Measurements from ENCODE around the gene KCNH4.

KCNH4 gene

DNA sequence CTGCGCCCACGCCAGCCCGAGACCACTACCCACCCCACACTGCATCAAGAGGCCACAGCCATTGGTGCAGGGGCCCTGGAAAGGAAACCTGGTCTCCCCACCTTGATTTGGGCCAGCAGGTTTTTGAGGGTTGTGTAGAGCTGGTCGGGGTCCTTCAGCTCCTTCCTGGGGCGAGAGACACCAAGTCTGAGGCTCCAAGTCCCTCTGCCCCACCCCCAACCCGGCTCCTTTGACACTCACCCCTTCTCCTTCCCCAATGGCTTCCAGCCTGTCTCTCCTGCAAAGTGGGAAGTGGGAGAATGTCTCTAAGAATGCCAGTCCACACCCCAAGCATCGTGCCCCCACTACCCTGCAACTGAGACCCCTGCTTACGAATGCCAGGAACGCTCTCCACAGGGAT lies 66.8 kb downstream of the KCNH4 start:
- Histone ChIP-seq H3K79me2 (ENCODE audit: control insufficient read depth, low read length) (no peaks in the 10 kb centered on the region), H3K9me3 (ENCODE audit: control insufficient read depth, insufficient read depth, low read length) (no peaks in the 10 kb centered on the region), H3K4me1 (ENCODE audit: control insufficient read depth, low read length) (peaks cover 42% of the 10 kb centered on the region), H3K4me3 (ENCODE audit: low read length) (no peak overlapping the region), H4K20me1 (ENCODE audit: control insufficient read depth, insufficient read depth, low read depth, low read length) (no peaks in the 10 kb centered on the region), H3K27me3 (ENCODE audit: control insufficient read depth, low read length) (no peaks in the 10 kb centered on the region), H3K4me2 (ENCODE audit: low read length) (no peak overlapping the region), H3K27ac (ENCODE audit: low read depth, low read length) (no peak overlapping the region), H3K9me2 (replicated peaks; ENCODE audit: control insufficient read depth, low read length) (no peaks in the 10 kb centered on the region), H3F3A (ENCODE audit: control insufficient read depth, insufficient read depth) (peaks cover 5% of the 10 kb centered on the region; the same call in 1 of the 2 replicates), H3K36me3 (ENCODE audit: control insufficient read depth, low read length) (peaks cover 55% of the 10 kb centered on the region)
- TF ChIP-seq, protein P1, sequence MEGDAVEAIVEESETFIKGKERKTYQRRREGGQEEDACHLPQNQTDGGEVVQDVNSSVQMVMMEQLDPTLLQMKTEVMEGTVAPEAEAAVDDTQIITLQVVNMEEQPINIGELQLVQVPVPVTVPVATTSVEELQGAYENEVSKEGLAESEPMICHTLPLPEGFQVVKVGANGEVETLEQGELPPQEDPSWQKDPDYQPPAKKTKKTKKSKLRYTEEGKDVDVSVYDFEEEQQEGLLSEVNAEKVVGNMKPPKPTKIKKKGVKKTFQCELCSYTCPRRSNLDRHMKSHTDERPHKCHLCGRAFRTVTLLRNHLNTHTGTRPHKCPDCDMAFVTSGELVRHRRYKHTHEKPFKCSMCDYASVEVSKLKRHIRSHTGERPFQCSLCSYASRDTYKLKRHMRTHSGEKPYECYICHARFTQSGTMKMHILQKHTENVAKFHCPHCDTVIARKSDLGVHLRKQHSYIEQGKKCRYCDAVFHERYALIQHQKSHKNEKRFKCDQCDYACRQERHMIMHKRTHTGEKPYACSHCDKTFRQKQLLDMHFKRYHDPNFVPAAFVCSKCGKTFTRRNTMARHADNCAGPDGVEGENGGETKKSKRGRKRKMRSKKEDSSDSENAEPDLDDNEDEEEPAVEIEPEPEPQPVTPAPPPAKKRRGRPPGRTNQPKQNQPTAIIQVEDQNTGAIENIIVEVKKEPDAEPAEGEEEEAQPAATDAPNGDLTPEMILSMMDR (IDR thresholded peaks at IDR 0.05; ENCODE audit: low read depth, low read length, poor library complexity, severe bottlenecking), result no peak
- TF ChIP-seq EZH2phosphoT487 (IDR thresholded peaks at IDR 0.05; ENCODE audit: borderline replicate concordance, low read length), result no peak

DNA sequence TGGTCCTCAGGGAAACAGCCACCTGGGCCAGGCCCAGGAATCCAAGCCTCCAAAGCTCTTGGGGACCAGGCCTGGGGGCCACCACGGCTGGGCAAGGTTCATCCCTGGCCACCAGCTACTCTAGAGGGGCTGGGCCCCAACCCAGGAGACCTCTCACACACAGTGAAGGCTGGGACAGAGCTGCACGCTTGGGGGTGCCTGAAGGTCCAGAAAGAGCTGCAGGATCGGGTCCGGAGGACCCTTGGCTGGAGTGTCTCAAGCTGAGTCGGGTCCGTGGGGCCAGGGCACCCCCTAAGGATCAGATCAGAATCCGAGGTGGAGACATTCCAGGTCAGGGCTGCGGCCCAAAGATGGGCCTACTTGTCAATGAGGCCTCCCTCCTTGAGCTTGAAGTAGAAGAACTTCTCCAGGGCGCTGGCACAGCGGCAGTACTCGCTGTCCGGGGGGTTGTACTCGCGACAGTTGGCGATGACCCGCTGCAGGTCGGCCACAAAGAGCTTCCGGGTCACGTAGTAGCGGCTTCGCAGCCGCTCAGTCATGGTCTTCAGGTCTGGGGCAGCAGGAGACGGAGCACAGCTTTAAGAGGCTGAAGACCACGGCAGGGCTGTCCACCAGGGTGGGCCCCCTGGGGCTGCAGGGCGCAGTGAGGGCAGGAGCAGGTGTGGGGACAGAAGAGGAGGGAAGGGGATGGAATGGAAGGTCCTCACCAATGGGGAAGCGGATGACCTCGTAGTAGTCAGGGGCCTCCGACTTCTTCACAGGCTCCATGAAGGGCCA lies 67.5 kb downstream of the KCNH4 start:
- no peaks in the 10 kb centered on the region for H3K9me2 ChIP-seq (replicated peaks; ENCODE audit: control insufficient read depth, low read length)
- H3K4me2 ChIP-seq (ENCODE audit: low read length), result peak overlapping the region; percentile 93
- peaks cover 5% of the 10 kb centered on the region; the same call in 1 of the 2 replicates for H3F3A ChIP-seq (ENCODE audit: control insufficient read depth, insufficient read depth)
- H3K4me1 ChIP-seq (ENCODE audit: control insufficient read depth, low read length), result peaks cover 37% of the 10 kb centered on the region
- H3K4me3 ChIP-seq (ENCODE audit: low read length), result peak overlapping the region; percentile 69
- no peaks in the 10 kb centered on the region for H4K20me1 ChIP-seq (ENCODE audit: control insufficient read depth, insufficient read depth, low read depth, low read length)
- H3K79me2 ChIP-seq (ENCODE audit: control insufficient read depth, low read length), result no peaks in the 10 kb centered on the region
- H3K36me3 ChIP-seq (ENCODE audit: control insufficient read depth, low read length), result peaks cover 48% of the 10 kb centered on the region
- peak overlapping the region; percentile 68 for H3K27ac ChIP-seq (ENCODE audit: low read depth, low read length)
- H3K9me3 ChIP-seq (ENCODE audit: control insufficient read depth, insufficient read depth, low read length), result no peaks in the 10 kb centered on the region
- no peak for TF ChIP-seq EZH2phosphoT487 (IDR thresholded peaks at IDR 0.05; ENCODE audit: borderline replicate concordance, low read length)
- TF ChIP-seq, protein P1 (IDR thresholded peaks at IDR 0.05; ENCODE audit: low read depth, low read length, poor library complexity, severe bottlenecking), result no peak
- H3K27me3 ChIP-seq (ENCODE audit: control insufficient read depth, low read length), result no peaks in the 10 kb centered on the region

DNA sequence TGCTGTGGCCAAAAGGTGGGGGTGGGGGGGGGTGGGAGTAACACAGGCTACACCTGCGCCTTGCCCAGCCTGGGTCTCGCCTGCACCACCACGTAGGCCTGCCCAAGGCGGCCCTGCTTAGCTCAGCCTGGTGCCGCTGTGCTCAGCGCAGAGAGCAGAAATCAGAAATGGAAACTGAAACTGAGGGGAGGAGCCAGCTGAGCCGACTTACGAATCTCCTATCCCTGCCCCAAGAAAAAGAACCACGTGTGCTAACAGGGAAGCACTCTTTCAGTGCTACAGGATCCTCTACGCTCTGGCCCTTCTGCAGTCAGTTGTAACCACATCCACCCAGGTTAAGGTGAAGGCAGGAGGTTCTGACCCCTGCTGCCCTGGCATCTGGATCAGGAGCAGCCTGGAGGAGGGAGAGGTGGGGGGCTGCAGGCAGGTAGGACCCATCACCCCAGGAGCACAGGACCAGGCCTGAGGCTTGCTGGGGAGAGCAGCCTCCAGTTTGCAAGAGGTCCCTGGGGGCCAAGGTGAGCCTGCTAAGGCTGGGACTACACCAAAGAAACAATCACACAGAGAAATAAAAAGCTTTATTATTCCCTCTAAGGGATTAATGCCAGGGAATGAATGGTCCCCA lies 68.3 kb downstream of the KCNH4 start, which contains the start of gene DHX58:
TSS of gene DHX58 (minus strand) at position 163 of the 625 bp plus-strand sequence. CDS start 822 bp downstream, outside the sequence.
- no peaks in the 10 kb centered on the region for H3K9me3 ChIP-seq (ENCODE audit: control insufficient read depth, insufficient read depth, low read length)
- peak within 1 kb of the TSS; percentile 68 for H3K27ac ChIP-seq (ENCODE audit: low read depth, low read length)
- H3K4me3 ChIP-seq (ENCODE audit: low read length), result peak within 1 kb of the TSS; percentile 69
- peaks cover 5% of the 10 kb centered on the region; the same call in 1 of the 2 replicates for H3F3A ChIP-seq (ENCODE audit: control insufficient read depth, insufficient read depth)
- no peaks in the 10 kb centered on the region for H3K27me3 ChIP-seq (ENCODE audit: control insufficient read depth, low read length)
- peaks cover 41% of the 10 kb centered on the region for H3K36me3 ChIP-seq (ENCODE audit: control insufficient read depth, low read length)
- peak within 1 kb of the TSS; percentile 93 for H3K4me2 ChIP-seq (ENCODE audit: low read length)
- H4K20me1 ChIP-seq (ENCODE audit: control insufficient read depth, insufficient read depth, low read depth, low read length), result no peaks in the 10 kb centered on the region
- peaks cover 44% of the 10 kb centered on the region for H3K4me1 ChIP-seq (ENCODE audit: control insufficient read depth, low read length)
- H3K79me2 ChIP-seq (ENCODE audit: control insufficient read depth, low read length), result no peaks in the 10 kb centered on the region
- TF ChIP-seq, protein P1 (IDR thresholded peaks at IDR 0.05; ENCODE audit: low read depth, low read length, poor library complexity, severe bottlenecking), result no peak
- H3K9me2 ChIP-seq (replicated peaks; ENCODE audit: control insufficient read depth, low read length), result no peaks in the 10 kb centered on the region

Data from DOHH2 (cell line).